Measurements from ENCODE around the gene ZC3H12C. TPM values are rescaled to one million over a fixed set of nuclear protein-coding genes. Genes with fewer than 3 reads are reported as not detected.

ZC3H12C gene
- polyA plus RNA-seq, 12 donors, result 9.0 to 13.1 (median 9.5) TPM; not detected in 1

DNA sequence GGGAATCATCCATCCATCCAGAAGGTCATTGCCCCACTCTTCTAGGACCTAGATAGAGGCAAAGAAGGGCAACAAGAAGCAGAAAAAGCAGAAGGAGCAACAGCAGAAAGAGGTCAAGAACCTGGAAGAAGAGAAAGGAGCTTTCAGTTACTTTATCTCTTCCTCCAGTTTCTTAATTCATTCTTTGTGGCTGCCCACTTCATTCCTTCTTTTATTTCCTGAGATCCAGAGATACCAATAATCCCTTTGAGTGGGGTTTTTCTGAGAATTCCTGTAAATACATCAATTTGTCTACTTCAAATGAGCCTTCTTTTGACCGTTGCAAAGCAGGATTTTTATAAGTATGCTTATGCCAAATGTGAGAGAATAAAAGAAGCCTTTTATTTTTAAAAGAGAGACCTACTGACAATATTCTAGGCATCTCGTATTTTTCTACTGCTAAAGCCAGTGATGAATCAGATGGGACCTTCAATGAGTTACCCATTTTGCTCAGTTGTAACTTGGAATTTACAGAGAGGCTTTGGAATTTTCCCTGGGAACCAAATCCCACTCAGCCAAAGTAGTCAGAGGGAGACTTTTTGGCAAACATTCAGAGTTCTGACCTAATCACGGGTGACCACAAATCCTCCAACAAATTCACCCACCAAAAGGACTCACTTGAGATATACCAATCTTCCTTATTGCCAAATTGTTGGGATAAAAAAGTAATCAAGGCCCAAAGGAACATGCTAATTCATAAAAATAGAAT lies 54.9 kb downstream of the ZC3H12C start:
- no peak for DNase-seq

- DNase-seq, result no peak
These were observed 55.9 kb downstream of the ZC3H12C start for GRCh38 chr11:110148775-110149744.

DNA sequence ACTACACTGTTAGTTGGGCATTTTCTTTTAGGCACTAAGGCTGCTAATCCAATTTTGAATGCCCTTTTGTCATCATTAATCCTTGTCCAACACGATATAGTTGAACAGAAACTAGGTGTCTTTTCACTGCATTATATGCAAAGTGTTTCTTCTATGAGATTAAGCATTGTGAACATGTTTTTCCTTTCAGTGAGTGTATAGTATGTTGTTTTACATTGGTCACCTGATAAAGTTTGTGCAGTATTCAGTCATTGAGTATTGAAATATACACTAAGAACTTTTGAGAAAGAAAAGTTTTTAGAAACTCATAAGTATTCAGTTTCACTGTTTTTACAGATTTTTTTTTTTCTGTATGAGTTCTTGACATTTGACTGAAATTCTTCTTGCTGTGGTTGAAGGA lies 59.0 kb downstream of the ZC3H12C start:
- no peak for DNase-seq

- DNase-seq, result no peak
These were observed 60.3 kb downstream of the ZC3H12C start for GRCh38 chr11:110153474-110153873.

- no peak for DNase-seq
These were observed 63.3 kb downstream of the ZC3H12C start for GRCh38 chr11:110156503-110156902.

DNA sequence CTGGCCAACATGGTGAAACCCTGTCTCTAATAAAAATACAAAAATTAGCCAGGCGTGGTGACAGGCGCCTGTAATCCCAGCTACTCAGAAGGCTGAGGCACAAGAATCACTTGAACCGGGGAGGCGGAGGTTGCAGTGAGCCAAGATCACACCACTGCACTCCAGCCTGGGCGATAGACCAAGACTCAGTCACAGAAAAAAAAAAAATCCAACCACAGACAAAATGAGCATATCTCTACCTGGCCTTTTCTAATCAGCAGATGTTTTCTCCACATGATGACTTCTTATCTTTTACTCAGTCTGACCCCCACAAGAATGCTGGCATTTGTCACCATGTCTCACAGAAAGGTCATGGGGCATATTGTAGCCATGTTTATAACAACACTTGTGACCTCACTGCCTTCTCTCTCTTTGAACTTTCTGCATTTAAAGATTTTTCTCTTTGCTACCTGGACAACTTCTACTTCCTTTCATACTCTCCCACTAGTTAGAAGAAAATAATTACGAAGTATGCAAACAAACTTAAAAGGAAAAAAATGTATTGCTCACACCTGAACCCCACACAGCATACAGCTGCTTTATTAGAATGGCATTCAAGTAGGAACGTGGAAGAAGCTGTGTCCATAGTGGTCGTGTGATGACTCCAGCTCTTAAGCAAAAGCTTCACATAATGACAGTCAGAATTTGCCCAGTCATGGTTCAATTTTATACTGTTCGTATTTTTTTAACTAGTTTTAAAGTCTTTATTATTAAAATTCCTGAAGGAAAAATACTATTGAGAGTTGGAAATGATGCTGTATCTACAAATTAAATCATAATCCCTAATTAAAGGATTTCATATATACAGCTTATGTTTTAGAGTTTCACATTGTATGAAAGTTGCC lies 65.4 kb downstream of the ZC3H12C start:
- DNase-seq, result no peak

DNA sequence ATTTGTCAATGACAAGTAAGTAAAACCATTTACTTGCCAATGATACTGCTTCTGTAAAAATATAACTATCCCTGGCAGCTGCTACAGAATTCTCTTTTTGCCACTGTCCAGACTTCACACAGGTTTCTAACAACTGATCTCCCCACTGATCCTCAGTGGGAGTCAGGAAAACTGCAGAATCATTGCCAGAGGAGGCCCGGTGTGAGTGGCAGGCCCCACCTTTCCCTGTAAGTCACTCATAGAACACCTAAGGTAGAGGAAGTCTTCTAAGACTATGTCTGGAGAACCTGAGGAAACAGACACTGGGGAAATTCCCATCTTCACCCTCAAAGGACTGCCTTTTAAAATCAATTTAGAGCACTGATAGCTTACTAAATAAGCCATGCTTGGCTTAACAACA lies 66.3 kb downstream of the ZC3H12C start:
- DNase-seq, result no peak

- DNase-seq, result no peak
These were observed 66.8 kb downstream of the ZC3H12C start for GRCh38 chr11:110160016-110160415.

DNA sequence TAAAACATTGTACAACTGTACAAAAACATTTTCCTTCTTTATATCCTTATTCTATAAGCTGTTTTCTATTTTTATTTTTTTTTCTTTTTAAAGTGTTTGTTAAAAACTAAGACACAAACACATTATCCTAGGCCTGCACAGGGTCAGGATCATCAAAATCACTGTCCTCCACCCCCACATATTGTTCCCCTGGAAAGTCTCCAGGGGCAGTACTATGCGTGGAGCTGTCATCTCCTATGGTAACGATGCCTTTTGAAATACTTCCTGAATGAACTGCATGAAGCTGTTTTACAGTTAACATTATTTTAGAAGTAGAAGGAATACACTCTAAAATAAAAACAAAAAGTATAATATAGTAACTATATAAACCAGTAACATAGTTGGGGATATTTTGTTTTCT lies 67.2 kb downstream of the ZC3H12C start:
- DNase-seq, result no peak

DNA sequence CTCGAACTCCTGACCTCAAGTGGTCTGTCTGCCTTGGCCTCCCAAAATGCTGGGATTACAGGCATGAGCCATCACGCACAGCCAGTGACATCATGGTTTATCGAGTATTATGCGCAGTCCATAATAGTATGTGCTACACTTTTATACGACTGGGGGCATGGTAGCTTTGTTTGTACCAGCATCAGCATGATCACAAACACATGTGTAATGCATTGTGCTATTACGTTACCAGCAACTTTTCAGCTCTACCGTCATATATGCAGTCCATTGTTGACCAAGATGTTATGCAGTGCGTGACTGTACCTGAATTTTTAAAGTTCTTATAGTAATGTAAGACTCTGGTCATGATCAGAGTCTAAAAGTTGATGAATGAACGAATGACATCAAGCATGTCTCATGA lies 67.9 kb downstream of the ZC3H12C start:
- DNase-seq, result no peak

DNA sequence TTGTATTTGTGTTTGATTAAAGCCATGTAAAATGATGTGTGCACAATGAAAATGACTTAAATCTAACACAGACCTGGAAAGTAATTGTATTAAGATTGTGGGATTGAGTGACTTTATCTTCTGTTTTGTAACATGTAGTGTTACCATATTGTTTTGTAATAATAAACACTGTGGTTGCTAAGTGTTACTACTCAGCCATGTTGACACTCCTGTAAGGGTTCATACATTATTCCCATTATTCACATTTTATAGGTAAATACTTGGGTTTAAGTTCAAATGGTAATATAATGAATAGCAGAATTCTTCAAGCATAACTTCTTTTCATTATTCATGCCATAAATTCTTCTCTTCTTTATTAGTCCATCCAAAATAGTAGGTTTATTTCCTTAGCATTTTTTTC lies 69.0 kb downstream of the ZC3H12C start:
- DNase-seq, result no peak

DNA sequence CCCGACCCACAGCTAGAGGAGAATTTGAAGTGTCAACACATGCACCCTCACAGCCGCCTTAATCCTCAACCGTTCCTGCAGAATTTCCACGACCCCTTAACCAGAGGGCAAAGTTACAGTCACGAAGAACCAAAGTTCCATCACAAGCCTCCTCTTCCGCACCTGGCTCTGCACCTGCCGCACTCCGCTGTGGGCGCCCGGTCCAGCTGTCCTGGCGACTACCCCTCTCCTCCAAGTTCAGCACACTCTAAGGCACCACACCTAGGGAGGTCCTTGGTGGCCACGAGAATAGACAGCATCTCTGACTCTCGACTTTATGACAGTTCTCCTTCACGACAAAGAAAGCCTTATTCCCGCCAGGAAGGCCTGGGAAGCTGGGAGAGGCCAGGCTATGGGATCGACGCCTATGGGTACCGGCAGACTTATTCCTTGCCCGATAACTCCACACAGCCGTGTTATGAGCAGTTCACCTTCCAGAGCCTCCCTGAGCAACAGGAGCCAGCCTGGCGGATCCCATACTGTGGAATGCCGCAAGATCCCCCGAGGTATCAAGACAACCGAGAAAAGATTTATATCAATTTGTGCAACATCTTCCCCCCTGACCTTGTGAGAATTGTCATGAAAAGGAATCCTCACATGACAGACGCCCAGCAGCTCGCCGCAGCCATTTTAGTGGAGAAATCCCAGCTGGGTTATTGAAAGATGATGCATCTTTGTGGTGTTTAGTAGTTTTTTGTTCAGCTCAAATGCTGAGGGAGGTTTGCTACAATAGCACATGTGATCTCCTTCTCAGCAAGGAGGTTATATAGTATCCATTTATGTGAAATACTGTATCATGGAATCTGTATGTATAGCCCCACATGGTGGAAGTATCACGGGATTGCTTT lies 72.1 kb downstream of the ZC3H12C start:
- no peak for DNase-seq

- DNase-seq, result no peak
These were observed 75.0 kb downstream of the ZC3H12C start for GRCh38 chr11:110168033-110168803.

DNA sequence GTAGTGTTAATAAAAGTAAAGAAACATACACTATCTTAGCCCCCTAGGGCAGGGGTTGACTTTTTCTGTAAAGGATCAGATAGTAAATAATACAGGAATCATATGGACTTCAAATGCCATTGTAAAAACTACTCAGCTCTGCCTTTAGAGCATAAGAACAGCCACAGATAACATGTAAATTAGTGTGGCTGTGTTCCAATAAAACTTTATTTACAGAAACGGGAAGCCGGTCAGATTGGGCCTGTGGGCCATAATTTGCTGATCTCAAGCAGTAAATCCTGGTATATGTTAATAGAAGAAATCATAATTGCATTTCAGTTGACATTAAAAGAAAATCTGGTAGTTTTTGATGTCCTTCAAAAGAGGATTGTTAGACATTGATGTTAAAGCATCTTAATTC lies 76.5 kb downstream of the ZC3H12C start:
- no peak for DNase-seq

DNA sequence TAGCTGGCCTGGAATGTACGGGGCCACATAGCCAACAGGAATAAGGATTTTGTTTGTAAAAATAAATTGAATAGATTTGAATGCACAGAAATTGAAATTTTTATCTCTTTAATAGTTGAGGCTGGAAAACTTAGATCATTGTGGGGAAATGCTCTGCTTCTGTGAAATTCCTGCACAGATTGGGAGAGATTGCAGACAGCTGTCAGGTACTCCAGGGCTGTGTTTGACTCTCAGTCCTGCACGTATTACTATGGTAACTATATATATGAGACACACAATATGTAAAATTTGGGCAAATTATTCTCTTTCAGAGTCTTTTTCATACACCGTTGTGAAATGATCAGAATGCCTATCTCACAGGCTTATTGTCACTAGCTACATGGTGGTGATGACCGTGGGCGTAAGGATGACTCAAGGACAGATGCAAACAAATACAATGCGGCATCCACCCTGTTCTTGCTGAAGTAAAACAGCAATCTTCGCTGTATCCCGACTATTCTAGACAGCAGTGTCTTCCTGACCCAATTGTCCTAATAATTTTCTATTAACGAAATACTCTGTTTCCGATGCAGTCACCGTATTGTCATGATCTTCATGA lies 79.4 kb downstream of the ZC3H12C start:
- DNase-seq, result no peak

DNA sequence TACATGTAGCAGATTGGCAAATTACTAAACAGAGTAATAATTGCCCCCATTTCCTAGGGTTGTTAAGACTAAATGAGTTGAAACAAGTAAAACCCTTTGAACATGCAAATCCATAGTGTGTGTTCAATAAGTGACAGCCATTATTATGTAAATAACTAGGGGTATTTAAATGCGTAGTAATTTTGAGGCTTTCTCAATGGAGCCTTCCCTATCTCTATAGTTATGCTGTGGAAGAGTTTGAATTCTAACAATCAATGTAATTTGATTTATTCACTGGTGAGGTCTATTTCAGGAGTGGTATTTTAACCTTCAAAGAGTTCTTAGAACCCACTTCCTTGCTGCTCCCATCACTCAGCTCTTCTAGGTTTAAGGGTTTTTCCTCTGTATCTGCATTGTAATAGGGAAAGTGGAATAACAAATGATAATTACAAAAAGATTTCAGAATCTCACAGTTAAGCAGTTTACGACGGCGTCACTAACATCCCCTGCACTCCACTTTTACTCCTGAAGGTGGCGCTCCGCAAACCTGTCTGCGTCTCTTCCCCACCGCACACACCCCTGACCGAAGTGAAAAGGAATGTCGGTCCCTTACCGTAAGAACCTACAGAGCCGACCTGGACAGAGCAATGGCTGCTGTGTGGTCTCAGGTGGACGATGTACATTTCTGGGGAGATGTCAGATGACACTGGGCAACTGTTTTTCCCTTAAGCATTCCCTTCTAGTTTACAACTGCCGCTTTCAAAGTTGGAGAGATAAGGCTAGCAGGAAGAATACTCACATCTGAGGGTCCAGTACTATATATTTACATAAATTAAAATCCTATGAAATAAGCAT lies 80.8 kb downstream of the ZC3H12C start:
- DNase-seq, result peak; percentile 46

DNA sequence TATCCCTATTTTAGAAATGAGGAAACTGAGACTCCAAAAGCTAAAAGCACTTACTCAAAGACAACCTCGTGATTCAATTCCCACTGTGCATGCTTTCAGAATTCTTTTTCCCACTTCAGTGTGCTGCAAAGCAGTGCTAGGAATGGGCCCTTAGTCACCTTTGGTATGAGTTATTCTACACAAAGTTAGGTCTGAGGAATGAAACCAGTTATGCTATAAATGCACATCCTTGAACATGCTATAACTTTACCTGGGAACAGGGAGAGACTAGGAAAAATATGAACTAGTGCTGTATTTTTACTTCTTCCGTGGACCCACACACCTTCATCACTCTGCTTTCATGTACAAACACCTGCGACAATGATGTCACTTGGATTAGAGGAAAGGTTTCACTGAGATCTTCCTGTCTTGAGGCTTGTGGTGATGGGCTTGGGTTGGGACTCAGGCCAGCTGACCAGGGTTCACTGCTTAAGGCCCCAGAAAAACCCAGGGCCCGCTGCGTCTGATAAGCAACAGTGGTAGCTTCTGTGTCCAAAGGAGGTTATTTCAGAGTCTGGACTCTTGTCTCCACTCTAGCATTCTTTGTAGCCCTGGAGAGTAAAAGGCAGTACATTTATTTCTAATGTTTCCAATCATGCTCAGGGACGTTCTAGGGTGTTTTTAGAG lies 81.6 kb downstream of the ZC3H12C start:
- DNase-seq, result no peak

All from muscle of arm (tissue), 12 donors.